ENCODE measurements around the gene CALML6. TPM values are rescaled to one million over a fixed set of nuclear protein-coding genes. Genes with fewer than 3 reads are reported as not detected.

Gene CALML6
- total RNA-seq, 4 donors from 2014 or later = 0.57 TPM; not detected in 3

- Histone ChIP-seq H3K9me3 (no peaks in the 10 kb centered on the region), H3K27me3 (no peaks in the 10 kb centered on the region), H3K4me3 (no peak overlapping the region), H3K36me3 (no peaks in the 10 kb centered on the region), H3K4me1 (peaks cover 13 to 43% (median 22%) of the 10 kb centered on the region in 3 donors), H3K27ac (peak overlapping the region in 3 of 4 donors; percentile 7 to 52 (median 21))
- intact Hi-C loops (cut with DNase I) = loop anchor here (10.0 kb wide), 1 partner anchor 152 kb away; no protein-coding TSS in a partner anchor
- DNase-seq = no peak
- no peak for TF ChIP-seq POLR2A (IDR thresholded peaks at IDR 0.05)
- peak; percentile 81 to 93 (median 90) for TF ChIP-seq CTCF (IDR thresholded peaks at IDR 0.05)
- 23% methylated on average over 10 to 13 of the region's 15 CpGs for WGBS, 2 donors
Measured at GRCh38 chr1:1906185-1907097, 8.6 kb upstream of the CALML6 start.

- no peaks in the 10 kb centered on the region for H3K9me3 ChIP-seq
- WGBS, 2 donors = 29 to 31% methylated on average over 3 of the region's 8 CpGs
- intact Hi-C loops (cut with DNase I) = loop anchor here (10.0 kb wide), 1 partner anchor 152 kb away; no protein-coding TSS in a partner anchor
- no peak for DNase-seq
- no peak overlapping the region for H3K4me3 ChIP-seq
- TF ChIP-seq POLR2A (IDR thresholded peaks at IDR 0.05) = no peak
- peak in 2 of 6 experiments; percentile 8 to 11 for TF ChIP-seq CTCF (IDR thresholded peaks at IDR 0.05)
- peaks cover 13 to 43% (median 22%) of the 10 kb centered on the region in 3 donors for H3K4me1 ChIP-seq
- no peaks in the 10 kb centered on the region for H3K36me3 ChIP-seq
- no peaks in the 10 kb centered on the region for H3K27me3 ChIP-seq
- peak overlapping the region in 3 of 4 donors; percentile 7 to 52 (median 21) for H3K27ac ChIP-seq
Measured at GRCh38 chr1:1907098-1907736, 7.8 kb upstream of the CALML6 start.

- Histone ChIP-seq H3K27me3 (no peaks in the 10 kb centered on the region), H3K4me3 (peak overlapping the region; percentile 64 to 86 (median 82)), H3K4me1 (peaks cover 13 to 43% (median 22%) of the 10 kb centered on the region in 3 donors), H3K27ac (peak overlapping the region; percentile 90 to 96 (median 94)), H3K9me3 (no peaks in the 10 kb centered on the region), H3K36me3 (no peaks in the 10 kb centered on the region)
- TF ChIP-seq CTCF (IDR thresholded peaks at IDR 0.05) = no peak
- TF ChIP-seq POLR2A (IDR thresholded peaks at IDR 0.05) = no peak
- WGBS, 2 donors = no CpG with 5 or more reads among the region's 21 CpGs
- intact Hi-C loops (cut with DNase I) = loop anchor here (10.0 kb wide), 1 partner anchor 154 kb away; no protein-coding TSS in a partner anchor
- DNase-seq = no peak
Measured at GRCh38 chr1:1908506-1908791, 6.6 kb upstream of the CALML6 start.

- 83 to 89% methylated on average over 6 of the region's 6 CpGs for WGBS, 2 donors
- intact Hi-C loops (cut with DNase I) = no loop called here
- peak overlapping the region in 3 of 4 donors; percentile 64 to 86 (median 82) for H3K4me3 ChIP-seq
- H3K27ac ChIP-seq = peak overlapping the region; percentile 75 to 96 (median 90)
- no peak for DNase-seq
- no peaks in the 10 kb centered on the region for H3K9me3 ChIP-seq
- no peaks in the 10 kb centered on the region for H3K36me3 ChIP-seq
- H3K4me1 ChIP-seq = peaks cover 13 to 55% (median 24%) of the 10 kb centered on the region in 3 donors
- no peak for TF ChIP-seq POLR2A (IDR thresholded peaks at IDR 0.05)
- no peak for TF ChIP-seq CTCF (IDR thresholded peaks at IDR 0.05)
- peaks cover 0 to 5% (median 0%) of the 10 kb centered on the region in 4 donors for H3K27me3 ChIP-seq
Measured at GRCh38 chr1:1910033-1910465, 5.0 kb upstream of the CALML6 start.
